ENCODE results near the gene CHP1.

GRCh38 chr15:41238100-41238499 is 7.0 kb downstream of the CHP1 start:
- TF ChIP-seq POLR2AphosphoS5 (IDR thresholded peaks at IDR 0.05; ENCODE audit: low read depth, low read length) (no peak), CTCF (IDR thresholded peaks at IDR 0.05 in 2 of 3, conservative IDR thresholded peaks at IDR 0.05 in 1 of 3; ENCODE audit: borderline replicate concordance in 1 of 3, insufficient read depth in 1 of 3, low read depth in 2 of 3, low read length in 2 of 3) (no peak), EZH2 (IDR thresholded peaks at IDR 0.05) (no peak), ZBTB33 (IDR thresholded peaks at IDR 0.05; ENCODE audit: extremely low read depth, insufficient replicate concordance, low read length) (no peak), SP1 (IDR thresholded peaks at IDR 0.05; ENCODE audit: low read depth) (no peak), POLR2A (IDR thresholded peaks at IDR 0.05; ENCODE audit: borderline replicate concordance, extremely low read depth, insufficient read depth, insufficient read length) (no peak)

All from HCT116 (cell line).